ENCODE results near the gene GDF2. TPM values are rescaled to one million over a fixed set of nuclear protein-coding genes. Genes with fewer than 3 reads are reported as not detected.

Gene GDF2
- total RNA-seq, 1 donor from 2014 or later = not detected

DNA sequence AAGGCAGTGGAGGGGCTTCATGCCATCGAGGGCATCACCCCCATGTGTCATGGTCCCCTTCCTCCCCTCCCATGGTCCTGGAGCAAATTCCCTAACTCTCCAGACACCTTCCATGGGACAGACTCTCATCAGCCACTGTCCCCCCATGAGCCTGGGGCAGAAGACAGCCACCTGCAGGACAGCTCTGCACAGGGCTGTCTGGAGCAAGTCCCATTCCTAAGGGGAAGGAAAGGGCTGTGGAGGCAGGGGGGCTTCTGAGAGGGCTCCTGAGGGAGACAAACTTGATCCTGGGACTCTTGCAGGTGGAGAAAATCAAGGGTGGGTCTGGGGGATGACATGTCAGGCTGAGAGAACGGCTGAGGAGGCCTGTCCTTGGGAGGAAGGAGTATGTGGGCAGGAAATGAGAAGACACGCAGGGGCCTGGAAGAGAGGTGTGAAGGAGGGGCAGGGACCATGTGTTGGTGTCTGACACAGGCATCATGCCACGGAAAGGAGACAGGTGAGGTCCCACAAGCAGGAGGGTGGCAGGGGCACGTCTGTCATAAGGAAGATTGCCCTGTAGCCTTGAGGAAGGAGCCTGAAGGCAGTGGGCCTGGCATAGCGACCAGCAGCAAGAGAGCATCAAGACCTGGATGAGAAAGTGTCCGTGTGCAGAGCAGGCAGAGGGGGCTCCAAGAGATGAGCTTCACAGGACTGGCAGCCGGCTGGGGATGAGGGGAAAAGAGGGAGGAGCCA, 36.7 kb upstream of the GDF2 start:
- no peaks in the 10 kb centered on the region for H3K27me3 ChIP-seq
- TF ChIP-seq, protein P1, sequence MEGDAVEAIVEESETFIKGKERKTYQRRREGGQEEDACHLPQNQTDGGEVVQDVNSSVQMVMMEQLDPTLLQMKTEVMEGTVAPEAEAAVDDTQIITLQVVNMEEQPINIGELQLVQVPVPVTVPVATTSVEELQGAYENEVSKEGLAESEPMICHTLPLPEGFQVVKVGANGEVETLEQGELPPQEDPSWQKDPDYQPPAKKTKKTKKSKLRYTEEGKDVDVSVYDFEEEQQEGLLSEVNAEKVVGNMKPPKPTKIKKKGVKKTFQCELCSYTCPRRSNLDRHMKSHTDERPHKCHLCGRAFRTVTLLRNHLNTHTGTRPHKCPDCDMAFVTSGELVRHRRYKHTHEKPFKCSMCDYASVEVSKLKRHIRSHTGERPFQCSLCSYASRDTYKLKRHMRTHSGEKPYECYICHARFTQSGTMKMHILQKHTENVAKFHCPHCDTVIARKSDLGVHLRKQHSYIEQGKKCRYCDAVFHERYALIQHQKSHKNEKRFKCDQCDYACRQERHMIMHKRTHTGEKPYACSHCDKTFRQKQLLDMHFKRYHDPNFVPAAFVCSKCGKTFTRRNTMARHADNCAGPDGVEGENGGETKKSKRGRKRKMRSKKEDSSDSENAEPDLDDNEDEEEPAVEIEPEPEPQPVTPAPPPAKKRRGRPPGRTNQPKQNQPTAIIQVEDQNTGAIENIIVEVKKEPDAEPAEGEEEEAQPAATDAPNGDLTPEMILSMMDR (IDR thresholded peaks at IDR 0.05) = no peak
- intact Hi-C loops (cut with DNase I) = no loop called here
- no peaks in the 10 kb centered on the region for H3K4me1 ChIP-seq
- H3K27ac ChIP-seq = no peak overlapping the region
- ATAC-seq (no peak), DNase-seq (no peak)
- no peak overlapping the region for H3K4me3 ChIP-seq
- no peaks in the 10 kb centered on the region for H3K9me3 ChIP-seq
- H3K36me3 ChIP-seq = no peaks in the 10 kb centered on the region

DNA sequence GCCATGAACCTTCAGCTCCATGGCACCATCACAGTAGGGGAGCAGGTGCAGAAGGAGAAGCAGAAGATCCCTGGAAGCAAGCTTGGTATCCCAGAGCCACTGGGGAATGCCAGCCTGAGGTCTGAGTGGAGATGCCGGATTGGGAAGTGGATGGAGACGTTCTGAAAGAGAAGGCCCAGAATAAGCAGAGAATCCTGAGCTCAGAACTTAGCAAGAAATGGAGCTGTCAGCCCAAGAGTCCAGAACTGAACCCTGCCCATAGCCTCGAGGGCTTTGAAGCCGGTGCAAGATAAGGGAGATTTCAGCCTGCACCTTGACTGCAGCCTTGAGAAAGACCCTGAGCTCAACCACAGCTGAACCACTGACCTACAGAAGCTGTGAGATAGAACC, 36.1 kb upstream of the GDF2 start:
- DNase-seq (no peak), ATAC-seq (no peak)
- H3K27me3 ChIP-seq = no peaks in the 10 kb centered on the region
- TF ChIP-seq, protein P1 (IDR thresholded peaks at IDR 0.05) = no peak
- intact Hi-C loops (cut with DNase I) = no loop called here
- H3K4me1 ChIP-seq = no peaks in the 10 kb centered on the region
- no peak overlapping the region for H3K27ac ChIP-seq
- no peaks in the 10 kb centered on the region for H3K36me3 ChIP-seq
- no peaks in the 10 kb centered on the region for H3K9me3 ChIP-seq
- H3K4me3 ChIP-seq = no peak overlapping the region

DNA sequence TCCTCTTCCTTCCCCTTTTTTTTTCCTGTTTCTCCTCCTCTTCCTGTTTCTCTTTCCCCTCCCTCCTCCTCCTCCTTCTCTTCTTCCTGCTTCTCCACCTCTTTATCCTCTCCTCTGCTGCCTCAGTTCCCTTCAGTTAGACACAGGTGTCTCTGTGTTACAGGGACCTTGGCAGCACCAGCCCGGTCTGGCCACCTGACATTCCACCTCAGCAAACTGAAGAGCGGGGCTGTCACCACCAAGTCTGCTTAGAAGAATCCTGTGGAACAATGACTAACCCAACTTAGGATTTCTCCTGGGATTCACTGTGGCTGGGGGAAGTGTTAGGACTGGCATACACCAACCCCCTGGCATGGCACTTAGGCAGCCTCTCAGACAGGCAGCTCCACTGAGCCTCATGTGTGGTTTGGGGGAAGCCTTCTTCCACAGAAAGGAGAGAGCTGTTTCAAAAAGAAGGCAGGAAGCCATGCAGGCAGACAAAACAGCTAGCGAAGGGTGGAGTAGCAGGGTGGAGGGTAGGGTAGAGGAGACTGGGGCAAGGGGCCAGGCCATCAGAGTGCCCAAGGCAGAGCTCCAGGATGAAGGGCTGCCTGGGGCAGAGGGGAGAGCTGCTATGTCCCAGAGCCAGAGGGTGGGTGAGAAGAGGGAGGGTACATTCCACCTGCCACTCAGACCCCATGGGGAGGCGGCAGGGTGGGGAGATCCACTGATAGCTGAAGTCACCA, 35.5 kb upstream of the GDF2 start:
- intact Hi-C loops (cut with DNase I) = no loop called here
- Histone ChIP-seq H3K27me3 (no peaks in the 10 kb centered on the region), H3K9me3 (no peaks in the 10 kb centered on the region), H3K4me1 (no peaks in the 10 kb centered on the region), H3K36me3 (no peaks in the 10 kb centered on the region), H3K27ac (no peak overlapping the region), H3K4me3 (no peak overlapping the region)
- TF ChIP-seq, protein P1 (IDR thresholded peaks at IDR 0.05) = no peak
- peak; percentile 6 for ATAC-seq
- no peak for DNase-seq

DNA sequence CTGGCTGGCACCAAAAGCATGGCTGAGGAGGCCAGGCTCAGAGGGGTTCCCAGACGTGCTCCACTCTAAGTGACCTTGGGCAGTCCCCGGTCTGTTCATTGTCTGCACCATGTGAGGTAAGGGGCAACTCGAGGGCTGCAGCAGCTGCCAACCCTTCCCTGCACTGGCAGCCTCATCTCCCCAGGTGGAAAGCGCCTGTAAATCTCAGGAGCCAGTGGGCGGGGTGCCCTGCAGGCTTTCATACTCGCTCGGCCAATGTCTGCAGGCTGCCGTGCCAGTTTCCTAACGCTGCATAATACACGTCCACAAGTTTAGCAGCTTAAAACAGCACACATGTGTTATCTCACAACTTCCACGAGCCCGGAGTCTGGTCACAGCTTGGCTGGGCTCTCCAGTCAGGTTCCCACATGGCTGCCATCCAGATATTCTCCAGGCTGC, 34.9 kb upstream of the GDF2 start:
- ATAC-seq = no peak
- TF ChIP-seq, protein P1 (IDR thresholded peaks at IDR 0.05) = no peak
- DNase-seq = no peak
- intact Hi-C loops (cut with DNase I) = no loop called here
- H3K4me3 ChIP-seq = no peak overlapping the region
- H3K9me3 ChIP-seq = no peaks in the 10 kb centered on the region
- H3K4me1 ChIP-seq = no peaks in the 10 kb centered on the region
- H3K27me3 ChIP-seq = no peaks in the 10 kb centered on the region
- H3K27ac ChIP-seq = no peak overlapping the region
- H3K36me3 ChIP-seq = no peaks in the 10 kb centered on the region

DNA sequence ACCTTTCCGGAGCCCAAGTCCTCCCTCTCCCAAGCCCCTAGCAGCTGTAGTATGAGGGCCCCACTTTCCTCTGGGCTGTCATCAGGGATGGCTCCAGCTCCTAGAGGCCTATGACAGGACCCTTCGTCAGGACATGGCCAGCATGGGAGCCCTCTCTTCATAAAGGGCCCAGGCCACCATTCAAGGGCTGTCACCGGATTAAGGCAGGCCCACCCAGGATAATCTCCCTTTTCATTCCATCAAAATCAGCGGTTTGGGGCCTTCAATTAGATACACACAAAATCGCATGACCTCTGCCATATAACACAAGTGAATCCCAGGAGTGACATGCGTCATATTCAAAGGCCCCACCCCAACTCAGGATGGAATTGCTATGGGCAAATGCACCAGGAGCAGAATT, 34.4 kb upstream of the GDF2 start:
- ATAC-seq = no peak
- Histone ChIP-seq H3K36me3 (no peaks in the 10 kb centered on the region), H3K4me1 (no peaks in the 10 kb centered on the region), H3K9me3 (no peaks in the 10 kb centered on the region), H3K4me3 (no peak overlapping the region), H3K27me3 (no peaks in the 10 kb centered on the region), H3K27ac (no peak overlapping the region)
- TF ChIP-seq, protein P1 (IDR thresholded peaks at IDR 0.05) = no peak
- no peak for DNase-seq
- intact Hi-C loops (cut with DNase I) = no loop called here

Measured in upper lobe of right lung (tissue), 1 donor.